HG02763 (cell line): Measurements from ENCODE around the gene NBPF20.
"Not testable (repeated sequence)": the region's sequence is repeated elsewhere in the genome, so short reads cannot be mapped to it uniquely, and the experiment has no call there.

Experiments
- ATAC-seq: cut with Tn5 transposase; IDR thresholded peaks from one replicate; pipeline ENCODE4 v1.9.1; 2021; ENCODE audit warnings: mild to moderate bottlenecking, moderate library complexity; ENCODE audit not compliant: unreplicated experiment

Gene NBPF20

GRCh38 chr1:145431363-145432256, 6.2 kb upstream of the NBPF20 start:
- not testable (repeated sequence) for ATAC-seq

GRCh38 chr1:145430830-145431229, 5.4 kb upstream of the NBPF20 start:
- not testable (repeated sequence) for ATAC-seq

GRCh38 chr1:145429329-145429728, 3.9 kb upstream of the NBPF20 start:
- ATAC-seq: not testable (repeated sequence)

GRCh38 chr1:145424612-145425435, 579 bp downstream of the NBPF20 start:
- ATAC-seq: peak; percentile 65

- not testable (repeated sequence) for ATAC-seq
Measured at GRCh38 chr1:145415149-145415548, 10.3 kb downstream of the NBPF20 start.

DNA sequence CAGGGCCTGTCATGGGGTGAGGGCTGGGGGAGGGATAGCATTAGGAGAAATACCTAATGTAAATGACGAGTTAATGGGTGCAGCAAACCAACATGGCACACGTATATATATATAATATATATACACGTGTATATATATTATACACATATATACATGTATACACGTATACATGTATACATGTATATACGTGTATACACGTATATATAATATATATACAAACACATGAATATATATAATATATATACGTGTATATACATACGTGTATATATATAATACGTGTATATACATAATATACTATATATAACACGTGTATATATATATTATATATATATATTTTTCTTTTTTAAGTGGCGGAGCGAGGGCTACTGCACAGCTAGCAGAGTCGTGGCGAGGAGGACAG, 18.1 kb downstream of the NBPF20 start:
- not testable (repeated sequence) for ATAC-seq

DNA sequence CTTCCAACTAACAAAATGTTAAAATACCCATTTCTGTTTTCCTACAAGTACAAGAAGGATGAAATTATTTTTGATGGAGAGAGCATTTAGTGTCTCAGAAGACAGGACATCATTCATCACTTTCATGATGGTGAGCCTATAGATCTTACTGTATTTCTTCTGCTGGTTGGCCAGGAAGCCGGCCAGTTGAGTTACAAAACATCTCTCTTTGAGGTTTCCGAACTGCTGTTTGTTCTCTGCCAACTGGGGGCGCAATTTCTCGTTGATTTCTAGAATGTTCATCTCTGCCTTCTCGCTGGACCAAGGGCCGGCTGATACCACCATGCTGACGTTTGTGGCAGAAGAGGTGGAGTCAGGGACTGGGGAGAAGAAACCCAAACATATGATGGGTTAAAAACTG, 20.5 kb downstream of the NBPF20 start:
- ATAC-seq: not testable (repeated sequence)

- not testable (repeated sequence) for ATAC-seq
Measured at GRCh38 chr1:145400701-145401100, 24.7 kb downstream of the NBPF20 start.
